GM18507 (cell line): Measurements from ENCODE around the gene UNKL.

Source experiments
- DNase-seq: peaks from one replicate; pipeline ENCODE4 v3.0.0; 2011; ENCODE audit warnings: low read depth; ENCODE audit not compliant: insufficient read length; ENCODE audit errors: extremely low spot score
- FAIRE-seq: peaks from 2 replicates; lab custom pipeline; 2011; peaks lifted over from hg19 to GRCh38; lab: Jason Lieb, UNC

UNKL gene, protein sequence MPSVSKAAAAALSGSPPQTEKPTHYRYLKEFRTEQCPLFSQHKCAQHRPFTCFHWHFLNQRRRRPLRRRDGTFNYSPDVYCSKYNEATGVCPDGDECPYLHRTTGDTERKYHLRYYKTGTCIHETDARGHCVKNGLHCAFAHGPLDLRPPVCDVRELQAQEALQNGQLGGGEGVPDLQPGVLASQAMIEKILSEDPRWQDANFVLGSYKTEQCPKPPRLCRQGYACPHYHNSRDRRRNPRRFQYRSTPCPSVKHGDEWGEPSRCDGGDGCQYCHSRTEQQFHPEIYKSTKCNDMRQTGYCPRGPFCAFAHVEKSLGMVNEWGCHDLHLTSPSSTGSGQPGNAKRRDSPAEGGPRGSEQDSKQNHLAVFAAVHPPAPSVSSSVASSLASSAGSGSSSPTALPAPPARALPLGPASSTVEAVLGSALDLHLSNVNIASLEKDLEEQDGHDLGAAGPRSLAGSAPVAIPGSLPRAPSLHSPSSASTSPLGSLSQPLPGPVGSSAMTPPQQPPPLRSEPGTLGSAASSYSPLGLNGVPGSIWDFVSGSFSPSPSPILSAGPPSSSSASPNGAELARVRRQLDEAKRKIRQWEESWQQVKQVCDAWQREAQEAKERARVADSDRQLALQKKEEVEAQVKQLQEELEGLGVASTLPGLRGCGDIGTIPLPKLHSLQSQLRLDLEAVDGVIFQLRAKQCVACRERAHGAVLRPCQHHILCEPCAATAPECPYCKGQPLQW

DNA sequence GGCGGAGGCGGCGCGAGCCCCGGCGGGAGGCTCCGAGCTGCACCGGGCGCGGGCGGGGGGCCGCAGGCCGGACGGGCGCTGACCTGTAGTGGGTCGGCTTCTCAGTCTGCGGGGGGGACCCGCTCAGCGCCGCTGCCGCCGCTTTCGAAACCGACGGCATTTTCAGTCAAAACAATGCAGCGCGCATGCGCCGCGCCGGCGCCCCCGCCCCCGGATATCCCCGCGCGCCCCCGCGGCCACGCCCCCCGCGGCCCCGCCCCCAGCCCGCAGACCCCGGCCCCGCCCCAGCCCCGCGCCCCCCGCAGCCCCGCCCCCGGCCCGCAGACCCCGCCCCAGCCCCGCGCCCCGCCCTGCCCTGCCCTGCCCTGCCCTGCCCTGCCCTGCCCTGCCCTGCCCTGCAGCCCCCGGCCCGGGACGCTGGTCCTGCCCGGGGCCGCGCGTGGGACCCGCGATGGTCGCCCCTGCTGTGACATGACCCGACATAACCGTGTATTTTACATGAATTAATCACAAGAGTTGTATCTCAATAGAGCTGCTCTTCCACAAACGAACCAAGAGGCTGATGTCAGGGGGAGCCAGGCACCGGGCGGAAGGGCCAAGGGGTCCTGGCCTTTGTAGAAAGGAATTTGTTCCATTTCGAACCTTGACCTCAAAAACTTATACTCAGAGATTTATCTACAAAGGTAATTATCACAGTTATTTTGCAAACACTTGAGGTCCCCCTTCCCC is at the start of gene UNKL:
TSS of gene UNKL (minus strand) at position 173 of the 729 bp plus-strand sequence. CDS start at position 160, 13 bp downstream.
- FAIRE-seq (no peak), DNase-seq (peak; percentile 78)

DNA sequence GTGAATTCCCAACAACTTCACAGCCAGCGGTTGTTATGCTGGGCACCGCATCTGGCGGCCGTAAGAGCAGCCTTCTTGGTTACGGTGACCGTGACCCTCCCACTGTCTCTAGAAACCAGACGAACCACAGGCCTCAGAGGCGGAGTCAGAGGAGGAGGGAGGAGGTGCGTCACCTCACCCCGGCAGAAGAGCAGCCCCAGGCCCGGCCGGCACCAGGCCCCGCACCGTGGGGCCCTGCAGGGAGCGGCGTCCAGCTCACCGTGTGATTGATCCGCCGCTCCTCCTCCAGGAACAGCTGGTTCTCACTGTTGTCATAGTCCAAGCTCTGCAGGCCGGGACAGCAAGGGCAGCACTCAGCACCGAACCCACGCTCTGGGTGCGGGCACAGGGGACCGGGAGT is 46.6 kb upstream of the UNKL start:
- DNase-seq (no peak), FAIRE-seq (no peak)

DNA sequence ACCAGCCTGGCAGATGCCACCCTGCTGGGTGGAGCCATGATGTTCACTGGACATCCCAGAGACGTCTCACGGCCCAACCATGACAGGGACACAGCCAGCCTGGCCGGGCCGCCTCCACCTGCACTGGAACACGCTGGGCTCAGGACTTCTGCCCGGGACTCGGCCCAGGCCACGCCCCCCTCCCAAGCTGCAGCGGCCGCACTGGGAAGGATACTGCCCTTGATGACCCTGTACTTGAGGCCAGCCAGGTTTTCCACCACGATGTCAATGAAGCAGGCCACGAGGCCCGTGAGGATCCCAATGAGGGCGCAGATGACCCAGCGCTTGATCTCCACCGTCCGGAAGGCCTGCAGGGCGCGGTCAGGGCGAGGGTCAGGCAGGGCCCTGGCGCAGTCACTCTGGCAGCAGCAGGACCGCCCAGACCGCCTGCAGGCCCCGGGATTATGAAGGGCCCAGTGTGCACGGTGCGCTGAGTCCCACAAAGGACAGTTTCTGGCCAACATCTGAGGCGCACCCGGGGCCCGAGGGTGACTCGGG is 46.2 kb upstream of the UNKL start:
- FAIRE-seq (no peak), DNase-seq (no peak)

DNA sequence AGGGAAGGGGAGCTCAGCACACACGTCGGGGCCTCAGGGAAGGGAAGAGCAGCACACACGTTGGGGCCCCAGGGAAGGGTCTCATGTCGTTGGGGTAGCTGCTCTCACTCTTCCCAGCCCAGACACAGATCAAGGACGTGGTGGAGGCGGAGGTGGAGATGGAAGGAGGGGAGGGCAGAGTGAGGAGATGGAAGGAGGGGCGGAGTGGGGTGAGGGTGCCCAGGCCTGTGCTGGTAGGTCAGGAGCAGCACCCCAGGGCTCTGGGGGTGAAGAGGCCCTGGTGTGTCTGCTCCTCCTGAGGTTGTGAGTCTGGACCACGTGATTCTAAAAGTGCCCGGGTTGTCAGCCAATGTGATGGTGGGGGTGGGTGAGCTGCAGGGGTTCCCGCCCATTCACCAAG is 45.5 kb upstream of the UNKL start:
- DNase-seq (no peak), FAIRE-seq (no peak)

DNA sequence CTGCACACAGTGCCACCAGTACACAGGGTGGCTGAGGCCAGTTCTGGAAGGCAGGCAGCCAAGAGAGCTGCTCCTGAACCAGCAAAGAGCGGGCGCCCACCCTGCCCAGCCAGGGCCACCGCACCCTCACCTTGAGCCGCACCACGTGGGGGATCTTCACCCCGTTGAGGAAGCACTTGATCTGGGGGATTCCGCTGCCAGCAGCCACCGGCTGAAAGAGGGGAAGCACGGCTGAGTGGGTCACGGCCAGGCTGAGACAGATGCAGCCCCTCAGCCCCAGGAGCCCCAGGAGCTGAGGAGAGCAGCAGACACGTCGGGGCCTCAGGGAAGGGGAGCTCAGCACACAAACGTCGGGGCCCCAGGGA is 44.5 kb upstream of the UNKL start:
- DNase-seq: no peak
- peak; percentile 53 for FAIRE-seq

DNA sequence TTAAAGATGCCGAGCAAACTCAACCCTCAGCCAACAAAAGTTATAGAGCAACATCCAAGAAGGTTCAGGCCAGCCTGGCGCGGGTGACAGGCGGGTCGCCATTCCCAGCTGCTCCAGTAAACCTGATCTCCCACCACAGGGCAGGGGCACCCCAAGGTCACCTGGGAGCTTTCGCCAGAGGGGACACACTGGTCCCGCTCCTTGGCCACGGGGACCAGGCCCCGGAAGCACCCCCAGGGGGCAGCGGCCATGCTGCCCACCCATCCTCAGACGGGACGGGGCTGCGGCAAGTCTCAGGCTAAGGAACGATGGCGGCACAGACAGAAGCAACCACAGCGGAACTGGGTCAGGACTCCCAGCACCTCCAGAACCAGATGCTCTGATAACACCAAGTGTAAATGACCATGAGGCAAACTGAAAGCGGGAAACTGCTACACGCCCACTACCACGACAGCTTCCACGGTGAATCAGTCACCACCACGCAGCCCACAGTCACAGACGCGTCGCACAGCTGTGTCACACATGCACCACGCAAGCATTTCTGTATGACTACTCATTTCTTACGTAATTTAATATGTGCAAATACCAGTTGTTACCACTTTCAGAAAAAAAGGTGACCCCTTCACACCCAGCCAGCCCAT is 44.0 kb upstream of the UNKL start:
- DNase-seq: no peak
- no peak for FAIRE-seq

DNA sequence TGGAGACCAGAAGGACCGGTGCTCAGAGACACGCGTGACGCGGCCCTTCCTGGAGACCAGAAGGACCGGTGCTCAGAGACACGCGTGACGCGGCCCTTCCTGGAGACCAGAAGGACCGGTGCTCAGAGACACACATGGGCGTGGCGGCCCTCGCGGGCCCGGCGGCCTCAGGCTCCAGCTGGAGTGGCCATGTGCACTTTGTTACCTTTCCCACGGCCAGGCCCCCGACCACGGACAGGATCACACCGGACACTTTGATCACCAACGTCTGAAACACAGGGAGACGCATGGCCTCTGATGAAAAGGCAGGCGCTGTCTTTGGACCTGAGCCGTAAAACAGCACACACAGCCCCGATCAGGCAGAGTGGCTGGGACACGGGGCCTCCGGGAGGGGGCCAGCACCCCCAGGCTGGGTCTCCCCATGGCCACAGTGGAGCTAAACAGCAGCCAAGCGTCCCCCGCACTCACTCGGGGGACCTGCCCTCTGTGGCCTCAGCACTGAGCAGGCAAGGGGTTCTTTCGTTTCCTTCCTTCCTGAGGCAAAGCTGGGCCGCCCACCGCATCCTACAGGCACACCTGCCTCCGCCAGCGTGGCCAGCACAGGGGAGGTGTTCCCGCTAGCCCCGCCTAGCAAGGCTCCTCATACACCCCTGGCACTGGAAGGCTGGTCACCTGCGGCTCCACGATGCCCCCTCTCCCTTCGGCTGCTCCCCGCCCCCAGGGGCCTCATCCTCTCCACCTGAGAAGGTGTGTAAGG is 43.2 kb upstream of the UNKL start:
- FAIRE-seq (no peak), DNase-seq (no peak)

DNA sequence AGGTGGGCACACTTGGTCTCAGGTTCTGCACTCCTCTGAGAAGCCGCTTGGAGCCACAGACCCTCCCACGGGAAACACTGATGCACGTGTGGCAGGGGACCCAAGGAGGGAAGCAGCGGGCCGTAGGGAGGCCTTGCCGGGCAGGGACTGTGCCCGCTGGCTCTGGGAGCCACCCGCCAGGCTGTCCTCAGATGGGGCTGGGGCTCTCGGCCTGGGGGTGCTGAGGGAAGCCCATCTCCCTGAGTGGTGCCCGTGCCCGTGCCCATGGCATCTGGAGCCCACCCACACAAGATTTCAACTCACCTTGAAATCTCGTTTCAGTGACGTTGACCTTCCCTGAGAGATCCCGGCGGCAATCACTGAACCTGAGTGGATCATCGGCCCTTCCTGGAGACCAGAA is 42.4 kb upstream of the UNKL start:
- DNase-seq: no peak
- FAIRE-seq: no peak

DNA sequence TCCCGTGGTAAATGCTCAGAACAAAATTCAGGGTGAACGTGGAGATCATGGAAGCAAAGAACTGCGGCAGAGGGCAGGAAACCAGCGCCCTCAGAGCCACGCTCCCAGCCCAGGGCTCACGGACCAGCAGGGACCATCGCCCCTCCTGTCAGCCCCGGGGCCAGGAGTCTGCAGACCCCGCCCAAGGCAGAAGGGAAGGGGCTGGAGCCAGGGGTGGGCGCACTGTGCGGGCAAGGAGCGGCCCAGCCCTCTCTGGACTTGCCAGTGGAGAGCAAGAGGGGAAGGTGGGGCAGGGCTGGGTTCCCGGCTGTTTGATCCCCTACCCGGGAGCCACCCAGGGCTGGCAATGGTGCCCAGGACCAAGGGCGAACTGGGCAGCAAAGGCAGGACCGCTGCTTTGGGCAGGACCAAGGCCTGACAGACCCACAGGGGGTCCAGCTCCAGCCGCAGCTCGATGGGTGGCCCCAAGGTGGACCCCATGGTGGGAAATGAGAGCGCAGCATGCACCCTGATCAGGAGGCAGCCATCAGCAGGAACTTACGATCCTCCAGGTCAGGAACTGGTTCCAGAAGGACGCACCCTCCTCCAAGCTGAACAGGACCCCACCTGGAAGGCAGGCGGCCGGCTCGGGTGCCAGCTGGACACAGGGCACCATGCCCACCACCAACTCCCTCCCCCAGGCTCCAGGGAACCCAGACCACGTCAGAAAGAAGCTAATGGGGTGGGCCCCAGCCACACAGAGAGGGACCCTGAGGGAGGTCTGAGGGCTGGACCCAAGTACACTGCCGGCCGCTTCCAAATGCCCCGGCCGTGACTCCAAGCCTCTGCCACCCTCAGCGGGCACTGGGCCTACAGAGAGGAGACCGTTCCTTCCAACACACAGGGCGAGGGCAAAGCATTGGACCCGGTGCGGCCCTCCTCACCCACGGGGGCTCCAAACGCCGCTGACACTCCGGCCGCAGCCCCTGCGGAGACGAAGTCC is 41.0 kb upstream of the UNKL start:
- FAIRE-seq (no peak), DNase-seq (no peak)

DNA sequence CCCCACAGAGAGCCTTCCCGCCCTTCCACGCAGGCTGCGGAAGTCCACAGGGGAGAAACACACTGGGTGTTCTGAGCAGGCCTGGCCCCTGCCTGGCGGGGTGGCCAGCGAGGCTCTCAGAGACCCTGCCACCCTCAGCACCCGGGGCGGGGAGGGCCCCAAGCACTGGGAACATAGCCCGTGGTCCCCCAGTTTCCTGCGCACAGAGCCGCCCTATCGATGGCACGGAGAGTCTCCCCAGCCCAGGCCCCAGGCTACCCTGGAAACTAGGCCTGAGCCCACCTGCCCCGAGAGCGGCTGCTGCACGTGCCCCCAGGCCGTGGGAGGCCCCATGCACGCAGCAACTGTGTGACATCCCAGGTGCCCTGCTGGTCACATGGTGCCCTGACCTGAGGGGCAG is 40.1 kb upstream of the UNKL start:
- no peak for DNase-seq
- FAIRE-seq: no peak

DNA sequence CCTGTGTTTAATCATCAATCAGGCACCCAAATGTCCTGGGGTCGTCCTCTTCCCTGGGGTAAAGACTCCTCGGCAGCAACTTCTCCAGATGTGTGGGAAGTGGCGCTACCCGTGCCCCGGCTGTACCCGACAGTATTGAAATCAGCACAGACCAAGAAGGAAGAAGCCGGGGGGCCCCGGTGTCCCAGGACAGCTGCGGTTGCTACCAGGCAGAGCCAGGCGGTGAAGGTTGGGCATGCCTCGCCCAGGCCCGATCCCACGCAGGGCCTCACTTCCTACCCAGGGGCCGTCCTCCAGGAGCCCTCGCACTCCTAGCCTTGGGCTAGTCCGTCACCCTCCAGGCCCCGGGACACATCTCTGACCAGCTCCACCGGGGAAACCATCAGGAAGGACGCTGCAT is 38.8 kb upstream of the UNKL start:
- no peak for DNase-seq
- FAIRE-seq: no peak

DNA sequence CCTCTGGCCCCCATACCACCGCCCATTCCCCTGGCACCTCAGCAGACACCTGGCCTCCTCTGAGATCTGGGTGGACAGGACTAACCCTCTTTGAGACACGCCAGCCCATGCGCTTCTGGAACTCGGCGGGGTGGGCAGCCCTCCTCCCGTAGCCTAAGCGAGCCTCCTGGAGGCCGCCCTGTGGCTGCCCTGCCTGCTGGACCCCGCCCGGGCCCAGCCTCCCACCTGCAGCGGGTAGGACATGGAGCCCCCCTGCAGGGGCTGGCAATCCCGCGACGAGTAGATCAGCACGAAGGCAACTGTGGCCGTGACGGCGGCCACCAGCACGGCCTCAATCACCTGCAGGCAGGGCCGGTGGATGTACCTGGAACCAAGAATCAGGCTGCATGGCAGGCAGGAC is 38.0 kb upstream of the UNKL start:
- no peak for FAIRE-seq
- no peak for DNase-seq

DNA sequence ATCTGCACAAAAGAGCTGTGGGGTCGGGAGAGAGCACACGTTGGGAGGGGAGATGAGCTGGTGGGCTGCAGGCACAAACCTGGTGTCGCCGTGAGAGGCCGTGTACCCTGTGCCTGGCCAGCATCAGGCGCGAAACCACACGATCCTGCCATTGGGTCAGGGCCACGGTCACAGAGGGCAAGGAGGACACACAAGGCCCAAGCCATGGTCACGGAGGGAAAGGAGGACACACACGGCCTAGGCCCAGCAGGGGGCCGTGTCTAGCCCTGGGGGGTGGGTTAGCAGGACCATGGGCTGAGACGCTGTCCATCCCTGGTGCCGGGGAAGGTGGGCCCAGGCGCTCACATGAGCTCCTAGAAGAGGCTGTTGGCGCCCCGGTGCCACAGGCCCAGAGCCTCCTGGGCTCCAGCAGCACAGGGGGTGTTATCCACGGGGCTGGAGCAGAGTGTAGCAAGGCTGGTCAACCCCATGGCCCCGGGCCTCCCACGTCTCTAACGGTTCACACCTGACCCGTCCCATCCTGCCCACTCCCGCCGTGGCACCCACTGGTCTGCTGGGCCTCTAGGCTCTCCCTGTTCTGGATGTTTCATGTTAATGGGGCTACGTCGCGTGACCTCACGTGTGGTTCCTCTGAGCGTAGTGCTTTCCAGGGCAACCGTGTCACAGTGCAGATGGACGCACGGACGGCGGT is 37.3 kb upstream of the UNKL start:
- FAIRE-seq (no peak), DNase-seq (no peak)

DNA sequence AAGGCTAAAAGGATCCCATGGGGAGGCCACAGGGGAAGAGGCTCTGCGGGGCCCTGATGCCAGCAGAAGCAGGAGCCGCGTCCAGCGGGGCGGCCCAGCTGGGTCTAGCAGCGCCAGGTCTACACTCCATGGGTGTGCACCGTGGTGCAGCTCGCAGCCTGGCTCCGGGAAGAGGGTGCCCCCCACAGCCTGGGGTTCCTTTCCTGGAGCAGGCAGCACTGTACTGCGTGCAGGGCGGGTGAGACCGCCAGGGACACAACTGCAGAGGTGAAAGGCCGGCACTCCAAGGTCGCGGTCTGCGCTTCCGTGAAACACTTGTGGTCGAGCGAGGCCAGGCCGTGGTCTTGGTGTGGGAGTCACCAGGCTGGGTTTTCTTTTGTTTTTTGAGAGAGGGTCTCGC is 36.3 kb upstream of the UNKL start:
- FAIRE-seq (no peak), DNase-seq (no peak)

DNA sequence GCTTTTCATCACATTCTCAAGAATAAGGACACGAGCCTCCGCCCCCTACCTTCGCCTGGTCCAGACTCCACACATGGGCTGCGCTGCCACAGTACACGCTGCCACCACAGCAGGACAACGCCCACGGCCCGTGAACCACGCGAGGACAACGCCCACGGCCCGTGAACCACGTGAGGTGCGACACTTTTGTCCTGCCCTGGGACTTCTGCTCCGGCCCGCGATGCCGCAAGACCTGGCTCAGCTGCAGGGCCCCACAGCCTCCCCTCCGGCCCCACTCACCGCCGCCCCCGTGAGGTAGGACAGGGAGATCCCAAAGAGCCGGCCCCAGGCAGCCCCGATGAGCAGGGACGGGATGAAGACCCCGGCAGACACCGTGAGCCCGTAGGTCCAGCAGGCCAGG is 35.7 kb upstream of the UNKL start:
- DNase-seq (no peak), FAIRE-seq (no peak)

DNA sequence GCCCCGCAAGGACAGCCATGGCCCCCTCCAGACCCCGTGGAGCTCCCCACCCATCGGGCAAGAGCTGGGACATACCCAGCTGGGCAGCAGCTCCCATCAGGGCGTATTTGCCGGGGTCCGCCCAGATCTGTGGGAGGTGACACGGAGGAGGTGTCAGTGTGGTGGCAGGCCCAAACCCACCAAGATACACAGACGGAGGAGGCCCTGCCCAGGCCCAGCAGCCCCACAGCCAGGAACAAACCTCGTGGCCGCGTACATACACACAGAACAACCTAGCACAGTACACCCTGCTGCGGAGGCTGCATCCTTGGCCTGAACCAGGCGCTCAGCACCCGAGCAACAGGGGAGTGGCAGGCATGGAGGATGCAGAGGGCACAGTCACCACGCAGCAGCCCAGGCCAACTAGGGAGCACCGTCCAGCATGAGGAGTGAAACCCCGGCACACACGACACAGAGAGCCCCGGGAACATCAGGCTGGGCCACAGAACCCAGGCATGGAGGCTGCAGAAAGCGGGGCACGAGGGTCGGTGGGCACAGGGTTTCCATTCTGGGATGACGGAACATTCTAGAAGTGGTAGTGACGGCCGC is 34.8 kb upstream of the UNKL start:
- no peak for DNase-seq
- FAIRE-seq: no peak

DNA sequence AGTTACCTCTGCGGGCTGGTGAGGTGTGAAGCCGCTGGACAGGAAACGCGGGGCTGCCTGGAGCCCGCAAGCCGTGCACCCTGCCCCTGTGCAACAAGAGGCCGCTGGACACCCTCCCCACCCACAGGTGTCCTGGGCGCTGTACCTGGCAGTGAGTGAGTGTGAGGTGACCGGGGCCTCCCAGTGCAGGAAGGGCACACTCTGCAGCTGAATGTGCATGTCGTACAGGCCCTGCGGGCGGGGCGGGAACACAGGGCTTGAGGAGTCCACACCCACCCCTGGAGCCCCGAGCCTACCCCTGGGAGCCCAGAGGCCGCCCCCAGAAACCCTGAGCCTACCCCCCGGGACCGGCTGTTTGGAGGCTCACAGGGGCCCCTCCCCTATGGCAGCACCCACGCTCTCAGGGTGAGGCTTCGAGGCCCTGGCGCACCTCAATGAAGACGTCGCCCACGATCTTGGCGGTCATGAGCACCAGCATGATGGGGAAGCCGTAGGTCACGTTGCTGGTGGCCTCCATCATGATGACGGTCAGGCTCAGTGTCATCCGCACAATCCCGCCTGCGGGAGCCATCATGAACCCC is 34.1 kb upstream of the UNKL start:
- DNase-seq (no peak), FAIRE-seq (no peak)
